Thoracic aorta (tissue), 2 donors: ENCODE results near the gene TOR1AIP1. TPM values are rescaled to one million over a fixed set of nuclear protein-coding genes. Genes with fewer than 3 reads are reported as not detected.

Experiments used
- ATAC-seq: fragments of 150-250 bp; one replicate; pipeline ENCODE4 v1.8.0; 2017; ENCODE audit warnings: low read depth; ENCODE audit not compliant: insufficient number of reproducible peaks, low FRiP score
- DNase-seq: peaks from one replicate; pipeline ENCODE4 v3.0.0-alpha.2; 2020; ENCODE audit warnings: low spot score
- H3K27ac ChIP-seq, 2 donors: fragments of 200-600 bp; sonication (generic); 1 replicate in 1 of 2; 2 replicates in 1 of 2; pipeline ENCODE4 v1.5.1; 2016; ENCODE audit warnings: mild to moderate bottlenecking in 2 of 2, moderate library complexity in 2 of 2
- H3K27me3 ChIP-seq: fragments of 200-600 bp; sonication (generic); replicated peaks from 2 replicates; pipeline ENCODE4 v1.6.0; 2016; ENCODE audit warnings: mild to moderate bottlenecking; ENCODE audit not compliant: insufficient read depth
- H3K36me3 ChIP-seq: fragments of 200-600 bp; sonication (generic); one replicate; pipeline ENCODE4 v1.5.1; 2016
- H3K4me1 ChIP-seq, 2 donors: fragments of 200-600 bp; sonication (generic); 1 replicate in 1 of 2; 2 replicates in 1 of 2; pipeline versions ENCODE4 v1.5.1 to v1.6.0; 2016; ENCODE audit warnings: low read depth in 2 of 2, mild to moderate bottlenecking in 1 of 2; ENCODE audit not compliant: control insufficient read depth in 1 of 2
- H3K4me3 ChIP-seq: fragments of 200-600 bp; sonication (generic); 2 replicates; pipeline ENCODE4 v1.5.1; 2016; ENCODE audit warnings: mild to moderate bottlenecking
- H3K9me3 ChIP-seq: fragments of 200-600 bp; sonication (generic); 2 replicates; pipeline ENCODE4 v1.5.1; 2016
- CTCF ChIP-seq: fragments of 200-600 bp; sonication (generic); IDR thresholded peaks from one replicate; pipeline ENCODE4 v1.5.1; 2019; ENCODE audit warnings: antibody characterized with exemption
- total RNA-seq, 2 donors: library from RNA; depleted of rRNA; stranded (reverse); fragments of >200 nt; gene quantifications; one replicate each; pipeline versions ENCODE4 v1.1.0 to v1.2.3, GENCODE V29; 2016

Gene TOR1AIP1
- total RNA-seq, 2 donors from 2014 or later, result 99.5 to 106 TPM

- Histone ChIP-seq H3K36me3 (peaks cover 12% of the 10 kb centered on the region), H3K27ac (no peak overlapping the region), H3K4me1 (peaks cover 9 to 18% of the 10 kb centered on the region in 2 donors), H3K9me3 (no peaks in the 10 kb centered on the region), H3K27me3 (no peaks in the 10 kb centered on the region), H3K4me3 (no peak overlapping the region)
- TF ChIP-seq CTCF, result peak; percentile 37
- ATAC-seq (no peak), DNase-seq (no peak)
Measured at GRCh38 chr1:179867493-179868330, 14.4 kb upstream of the TOR1AIP1 start.

- peaks cover 17 to 36% of the 10 kb centered on the region in 2 donors for H3K4me1 ChIP-seq
- no peak for DNase-seq
- H3K27ac ChIP-seq, result no peak overlapping the region
Measured at GRCh38 chr1:179870870-179871269, 11.2 kb upstream of the TOR1AIP1 start.

GRCh38 chr1:179871940-179872339, 10.1 kb upstream of the TOR1AIP1 start:
- H3K4me1 ChIP-seq, result peaks cover 28 to 47% of the 10 kb centered on the region in 2 donors
- TF ChIP-seq CTCF, result no peak

More at GRCh38 chr1:179870870-179871269, 11.2 kb upstream of the TOR1AIP1 start:
- ATAC-seq, result no peak
- no peaks in the 10 kb centered on the region for H3K9me3 ChIP-seq
- peaks cover 12% of the 10 kb centered on the region for H3K36me3 ChIP-seq
- no peaks in the 10 kb centered on the region for H3K27me3 ChIP-seq
- no peak overlapping the region for H3K4me3 ChIP-seq
- no peak for TF ChIP-seq CTCF

GRCh38 chr1:179872558-179872957, 9.5 kb upstream of the TOR1AIP1 start:
- DNase-seq, result no peak
- ATAC-seq, result no peak
- Histone ChIP-seq H3K36me3 (peaks cover 12% of the 10 kb centered on the region), H3K9me3 (no peaks in the 10 kb centered on the region), H3K27ac (peak overlapping the region in 1 of 2 donors; percentile 9), H3K27me3 (no peaks in the 10 kb centered on the region), H3K4me1 (peaks cover 30 to 50% of the 10 kb centered on the region in 2 donors), H3K4me3 (no peak overlapping the region)
- TF ChIP-seq CTCF, result no peak

More at GRCh38 chr1:179871940-179872339, 10.1 kb upstream of the TOR1AIP1 start:
- H3K27me3 ChIP-seq, result no peaks in the 10 kb centered on the region
- ATAC-seq, result no peak
- H3K27ac ChIP-seq, result peak overlapping the region in 1 of 2 donors; percentile 9
- H3K4me3 ChIP-seq, result no peak overlapping the region
- no peaks in the 10 kb centered on the region for H3K9me3 ChIP-seq
- DNase-seq, result no peak
- peaks cover 12% of the 10 kb centered on the region for H3K36me3 ChIP-seq

- DNase-seq, result no peak
- no peak overlapping the region for H3K27ac ChIP-seq
- no peak for TF ChIP-seq CTCF
Measured at GRCh38 chr1:179873438-179873851, 8.6 kb upstream of the TOR1AIP1 start.

More at GRCh38 chr1:179873438-179873851, 8.6 kb upstream of the TOR1AIP1 start:
- Histone ChIP-seq H3K36me3 (peaks cover 9% of the 10 kb centered on the region), H3K27me3 (no peaks in the 10 kb centered on the region), H3K9me3 (no peaks in the 10 kb centered on the region), H3K4me3 (no peak overlapping the region), H3K4me1 (peaks cover 32 to 55% of the 10 kb centered on the region in 2 donors)
- no peak for ATAC-seq
